Measurements from ENCODE around the gene ARHGDIA.
A peak's percentile ranks its signal among the peaks of the same experiment; 100 is the strongest.

The ARHGDIA gene

GRCh38 chr17:81889602-81890001, 18.5 kb upstream of the ARHGDIA start:
- Histone ChIP-seq H3K18ac (ENCODE audit: low read length) (no peak overlapping the region), H2AFZ (ENCODE audit: insufficient read depth, low read length, poor library complexity) (no peak overlapping the region), H3K79me2 (ENCODE audit: control insufficient read depth, insufficient read depth, low read length, poor library complexity) (peaks cover 19% of the 10 kb centered on the region), H3K4me2 (ENCODE audit: low read length) (peak overlapping the region; percentile 1), H4K12ac (ENCODE audit: low read depth, low read length) (no peak overlapping the region), H2BK5ac (ENCODE audit: low read depth, low read length, poor library complexity) (no peak overlapping the region), H3K23ac (ENCODE audit: low read length) (no peak overlapping the region), H3K14ac (ENCODE audit: low read length) (no peak overlapping the region), H2BK120ac (ENCODE audit: insufficient read depth, low read length, poor library complexity) (no peak overlapping the region), H3K4me1 (ENCODE audit: control insufficient read depth in 1 of 2, insufficient read depth in 2 of 2, low read length in 2 of 2) (peaks cover 4 to 5% of the 10 kb centered on the region in 2 experiments), H3K79me1 (ENCODE audit: low read length) (peaks cover 10% of the 10 kb centered on the region), H4K8ac (ENCODE audit: low read depth, low read length) (no peak overlapping the region), H2AK5ac (ENCODE audit: low read length) (no peak overlapping the region), H3K27me3 (ENCODE audit: insufficient read depth, low read length) (no peaks in the 10 kb centered on the region), H4K91ac (ENCODE audit: low read depth, low read length) (no peak overlapping the region), H3K27ac (ENCODE audit: low read depth, low read length) (no peak overlapping the region), H3K9me3 (ENCODE audit: insufficient read depth, low read depth, low read length) (peaks cover 6% of the 10 kb centered on the region), H3K4me3 (ENCODE audit: low read depth, low read length) (no peak overlapping the region), H3K4ac (ENCODE audit: low read depth, low read length) (peak overlapping the region; percentile 100), H3K9ac (ENCODE audit: low read length) (no peak overlapping the region), H2BK12ac (ENCODE audit: low read length) (no peak overlapping the region), H3K36me3 (ENCODE audit: control insufficient read depth in 1 of 2, insufficient read depth in 2 of 2, low read length in 2 of 2) (peaks cover 57 to 61% of the 10 kb centered on the region in 2 experiments)
- WGBS (ENCODE audit: extremely low coverage, insufficient coverage, insufficient read length), result no CpG with 5 or more reads among the region's 9 CpGs
- no peak for DNase-seq

- H3K4me3 ChIP-seq (ENCODE audit: low read depth, low read length), result no peak overlapping the region
- no peak overlapping the region for H2BK12ac ChIP-seq (ENCODE audit: low read length)
- no peak overlapping the region for H4K91ac ChIP-seq (ENCODE audit: low read depth, low read length)
- H3K4ac ChIP-seq (ENCODE audit: low read depth, low read length), result peak overlapping the region; percentile 6
- no peak overlapping the region for H2BK120ac ChIP-seq (ENCODE audit: insufficient read depth, low read length, poor library complexity)
- H3K9me3 ChIP-seq (ENCODE audit: insufficient read depth, low read depth, low read length), result peaks cover 4% of the 10 kb centered on the region
- H4K12ac ChIP-seq (ENCODE audit: low read depth, low read length), result no peak overlapping the region
- peaks cover 10% of the 10 kb centered on the region for H3K79me1 ChIP-seq (ENCODE audit: low read length)
- no peak overlapping the region for H3K23ac ChIP-seq (ENCODE audit: low read length)
- no peaks in the 10 kb centered on the region for H3K27me3 ChIP-seq (ENCODE audit: insufficient read depth, low read length)
- H3K18ac ChIP-seq (ENCODE audit: low read length), result no peak overlapping the region
- no peak overlapping the region for H3K27ac ChIP-seq (ENCODE audit: low read depth, low read length)
- H2AFZ ChIP-seq (ENCODE audit: insufficient read depth, low read length, poor library complexity), result no peak overlapping the region
- peaks cover 4 to 5% of the 10 kb centered on the region in 2 experiments for H3K4me1 ChIP-seq (ENCODE audit: control insufficient read depth in 1 of 2, insufficient read depth in 2 of 2, low read length in 2 of 2)
- H3K36me3 ChIP-seq (ENCODE audit: control insufficient read depth in 1 of 2, insufficient read depth in 2 of 2, low read length in 2 of 2), result peaks cover 58 to 62% of the 10 kb centered on the region in 2 experiments
- no peak overlapping the region for H3K9ac ChIP-seq (ENCODE audit: low read length)
- H4K8ac ChIP-seq (ENCODE audit: low read depth, low read length), result no peak overlapping the region
- H2AK5ac ChIP-seq (ENCODE audit: low read length), result no peak overlapping the region
- H3K79me2 ChIP-seq (ENCODE audit: control insufficient read depth, insufficient read depth, low read length, poor library complexity), result peaks cover 19% of the 10 kb centered on the region
- no peak overlapping the region for H3K4me2 ChIP-seq (ENCODE audit: low read length)
- WGBS (ENCODE audit: extremely low coverage, insufficient coverage, insufficient read length), result no CpG with 5 or more reads among the region's 16 CpGs
- no peak overlapping the region for H3K14ac ChIP-seq (ENCODE audit: low read length)
- no peak for DNase-seq
- H2BK5ac ChIP-seq (ENCODE audit: low read depth, low read length, poor library complexity), result no peak overlapping the region
Measured at GRCh38 chr17:81888988-81889595, 18.0 kb upstream of the ARHGDIA start.

- Histone ChIP-seq H3K27me3 (ENCODE audit: insufficient read depth, low read length) (no peaks in the 10 kb centered on the region), H3K27ac (ENCODE audit: low read depth, low read length) (no peak overlapping the region), H3K4ac (ENCODE audit: low read depth, low read length) (peak overlapping the region; percentile 3), H3K14ac (ENCODE audit: low read length) (no peak overlapping the region), H3K36me3 (ENCODE audit: control insufficient read depth in 1 of 2, insufficient read depth in 2 of 2, low read length in 2 of 2) (peaks cover 55 to 66% of the 10 kb centered on the region in 2 experiments), H2BK12ac (ENCODE audit: low read length) (no peak overlapping the region), H3K23ac (ENCODE audit: low read length) (no peak overlapping the region), H3K79me1 (ENCODE audit: low read length) (peaks cover 10% of the 10 kb centered on the region), H4K91ac (ENCODE audit: low read depth, low read length) (no peak overlapping the region), H3K79me2 (ENCODE audit: control insufficient read depth, insufficient read depth, low read length, poor library complexity) (peaks cover 19% of the 10 kb centered on the region), H2AFZ (ENCODE audit: insufficient read depth, low read length, poor library complexity) (no peak overlapping the region), H3K4me2 (ENCODE audit: low read length) (no peak overlapping the region), H2AK5ac (ENCODE audit: low read length) (no peak overlapping the region), H4K8ac (ENCODE audit: low read depth, low read length) (no peak overlapping the region), H3K4me1 (ENCODE audit: control insufficient read depth in 1 of 2, insufficient read depth in 2 of 2, low read length in 2 of 2) (peaks cover 4 to 5% of the 10 kb centered on the region in 2 experiments), H3K9me3 (ENCODE audit: insufficient read depth, low read depth, low read length) (peaks cover 4% of the 10 kb centered on the region), H2BK5ac (ENCODE audit: low read depth, low read length, poor library complexity) (no peak overlapping the region), H3K9ac (ENCODE audit: low read length) (no peak overlapping the region), H3K4me3 (ENCODE audit: low read depth, low read length) (no peak overlapping the region), H2BK120ac (ENCODE audit: insufficient read depth, low read length, poor library complexity) (no peak overlapping the region), H4K12ac (ENCODE audit: low read depth, low read length) (no peak overlapping the region), H3K18ac (ENCODE audit: low read length) (no peak overlapping the region)
- WGBS (ENCODE audit: extremely low coverage, insufficient coverage, insufficient read length), result no CpG with 5 or more reads among the region's 44 CpGs
- no peak for DNase-seq
Measured at GRCh38 chr17:81888105-81888987, 17.2 kb upstream of the ARHGDIA start.

- H3K27ac ChIP-seq (ENCODE audit: low read depth, low read length), result no peak overlapping the region
- H3K27me3 ChIP-seq (ENCODE audit: insufficient read depth, low read length), result no peaks in the 10 kb centered on the region
- no peak overlapping the region for H3K4ac ChIP-seq (ENCODE audit: low read depth, low read length)
- H2BK120ac ChIP-seq (ENCODE audit: insufficient read depth, low read length, poor library complexity), result no peak overlapping the region
- H3K79me1 ChIP-seq (ENCODE audit: low read length), result peaks cover 4% of the 10 kb centered on the region
- H2BK12ac ChIP-seq (ENCODE audit: low read length), result no peak overlapping the region
- H3K4me1 ChIP-seq (ENCODE audit: control insufficient read depth in 1 of 2, insufficient read depth in 2 of 2, low read length in 2 of 2), result peaks cover 4 to 5% of the 10 kb centered on the region in 2 experiments
- H3K9me3 ChIP-seq (ENCODE audit: insufficient read depth, low read depth, low read length), result peaks cover 4% of the 10 kb centered on the region
- H3K23ac ChIP-seq (ENCODE audit: low read length), result no peak overlapping the region
- H3K4me2 ChIP-seq (ENCODE audit: low read length), result no peak overlapping the region
- WGBS (ENCODE audit: extremely low coverage, insufficient coverage, insufficient read length), result no CpG with 5 or more reads among the region's 11 CpGs
- no peak overlapping the region for H4K91ac ChIP-seq (ENCODE audit: low read depth, low read length)
- H4K12ac ChIP-seq (ENCODE audit: low read depth, low read length), result no peak overlapping the region
- H3K14ac ChIP-seq (ENCODE audit: low read length), result no peak overlapping the region
- peaks cover 10% of the 10 kb centered on the region for H3K79me2 ChIP-seq (ENCODE audit: control insufficient read depth, insufficient read depth, low read length, poor library complexity)
- no peak overlapping the region for H2AFZ ChIP-seq (ENCODE audit: insufficient read depth, low read length, poor library complexity)
- H2AK5ac ChIP-seq (ENCODE audit: low read length), result no peak overlapping the region
- H3K9ac ChIP-seq (ENCODE audit: low read length), result no peak overlapping the region
- H3K4me3 ChIP-seq (ENCODE audit: low read depth, low read length), result peak overlapping the region; percentile 49
- no peak overlapping the region for H3K18ac ChIP-seq (ENCODE audit: low read length)
- H4K8ac ChIP-seq (ENCODE audit: low read depth, low read length), result no peak overlapping the region
- peak; percentile 94 to 96 for DNase-seq
- H2BK5ac ChIP-seq (ENCODE audit: low read depth, low read length, poor library complexity), result no peak overlapping the region
- H3K36me3 ChIP-seq (ENCODE audit: control insufficient read depth in 1 of 2, insufficient read depth in 2 of 2, low read length in 2 of 2), result peaks cover 60 to 72% of the 10 kb centered on the region in 2 experiments
Measured at GRCh38 chr17:81885869-81886548, 14.9 kb upstream of the ARHGDIA start.
